GM12864 (cell line): ENCODE results near the gene BCR.

Experiments used
- DNase-seq: peaks from one replicate; pipeline ENCODE4 v3.0.0-alpha.2; 2011; ENCODE audit warnings: low read depth
- H3K4me3 ChIP-seq: 2 replicates; pipeline ENCODE4 v1.5.1; 2011; ENCODE audit warnings: mild to moderate bottlenecking, low read depth, low read length, control low read depth
- TF ChIP-seq, protein P1 (sequence below): IDR thresholded peaks from 2 replicates; pipeline ENCODE4 v1.5.1; 2011; ENCODE audit warnings: low read depth, mild to moderate bottlenecking, moderate library complexity, low read length, control low read depth, inconsistent platforms; ENCODE audit errors: missing control alignments

Gene BCR

DNA sequence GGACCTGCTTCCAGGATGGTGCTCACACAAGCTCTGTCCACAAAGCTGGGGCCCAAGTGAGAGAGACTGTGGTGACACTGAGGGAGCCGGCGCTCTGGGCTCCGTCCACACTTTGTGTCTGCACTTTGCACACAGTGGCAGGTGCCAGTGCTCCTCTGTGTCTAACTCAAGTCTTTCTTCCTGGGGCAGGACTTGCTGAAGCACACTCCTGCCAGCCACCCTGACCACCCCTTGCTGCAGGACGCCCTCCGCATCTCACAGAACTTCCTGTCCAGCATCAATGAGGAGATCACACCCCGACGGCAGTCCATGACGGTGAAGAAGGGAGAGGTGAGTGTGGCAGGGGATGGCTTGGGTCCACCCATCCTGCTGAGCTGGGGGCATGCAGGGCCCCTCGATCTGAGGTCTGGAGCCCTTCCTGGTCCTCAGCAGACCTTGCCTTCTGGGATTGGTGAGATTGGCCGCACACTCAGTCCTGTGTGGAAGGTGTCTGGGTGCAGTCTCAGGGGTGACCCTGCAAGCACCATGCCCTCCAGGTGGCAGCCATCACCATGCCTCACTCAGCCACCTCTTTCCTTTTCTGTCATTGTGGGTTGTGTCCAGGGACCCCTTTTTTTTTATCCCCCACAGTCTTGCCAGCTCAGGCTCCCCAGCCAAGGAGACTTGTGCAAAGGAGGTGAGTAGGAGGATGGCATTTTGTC, 93.3 kb downstream of the BCR start:
- DNase-seq, result no peak
- H3K4me3 ChIP-seq, result no peak overlapping the region
- TF ChIP-seq, protein P1, sequence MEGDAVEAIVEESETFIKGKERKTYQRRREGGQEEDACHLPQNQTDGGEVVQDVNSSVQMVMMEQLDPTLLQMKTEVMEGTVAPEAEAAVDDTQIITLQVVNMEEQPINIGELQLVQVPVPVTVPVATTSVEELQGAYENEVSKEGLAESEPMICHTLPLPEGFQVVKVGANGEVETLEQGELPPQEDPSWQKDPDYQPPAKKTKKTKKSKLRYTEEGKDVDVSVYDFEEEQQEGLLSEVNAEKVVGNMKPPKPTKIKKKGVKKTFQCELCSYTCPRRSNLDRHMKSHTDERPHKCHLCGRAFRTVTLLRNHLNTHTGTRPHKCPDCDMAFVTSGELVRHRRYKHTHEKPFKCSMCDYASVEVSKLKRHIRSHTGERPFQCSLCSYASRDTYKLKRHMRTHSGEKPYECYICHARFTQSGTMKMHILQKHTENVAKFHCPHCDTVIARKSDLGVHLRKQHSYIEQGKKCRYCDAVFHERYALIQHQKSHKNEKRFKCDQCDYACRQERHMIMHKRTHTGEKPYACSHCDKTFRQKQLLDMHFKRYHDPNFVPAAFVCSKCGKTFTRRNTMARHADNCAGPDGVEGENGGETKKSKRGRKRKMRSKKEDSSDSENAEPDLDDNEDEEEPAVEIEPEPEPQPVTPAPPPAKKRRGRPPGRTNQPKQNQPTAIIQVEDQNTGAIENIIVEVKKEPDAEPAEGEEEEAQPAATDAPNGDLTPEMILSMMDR, result no peak

DNA sequence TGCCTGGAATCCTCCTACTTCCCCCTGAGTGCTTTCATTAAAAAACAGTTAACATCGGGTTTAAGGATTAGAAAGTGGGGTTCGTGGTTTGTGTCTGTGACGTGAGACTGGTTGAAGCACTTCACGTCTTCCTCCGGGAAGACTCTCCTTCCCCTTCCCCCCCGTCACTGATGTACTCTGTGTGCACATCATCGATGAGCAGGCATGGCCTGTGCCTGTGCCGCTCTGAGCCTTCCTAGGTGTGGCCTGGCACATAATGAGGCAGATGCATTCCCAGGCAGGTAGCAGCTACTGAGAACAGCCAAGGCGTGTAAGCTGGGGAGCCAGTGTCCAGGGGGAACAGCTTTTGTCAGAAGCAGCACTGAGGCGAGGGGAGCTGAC, 93.8 kb downstream of the BCR start:
- TF ChIP-seq, protein P1, result no peak
- H3K4me3 ChIP-seq, result no peak overlapping the region
- DNase-seq, result no peak

DNA sequence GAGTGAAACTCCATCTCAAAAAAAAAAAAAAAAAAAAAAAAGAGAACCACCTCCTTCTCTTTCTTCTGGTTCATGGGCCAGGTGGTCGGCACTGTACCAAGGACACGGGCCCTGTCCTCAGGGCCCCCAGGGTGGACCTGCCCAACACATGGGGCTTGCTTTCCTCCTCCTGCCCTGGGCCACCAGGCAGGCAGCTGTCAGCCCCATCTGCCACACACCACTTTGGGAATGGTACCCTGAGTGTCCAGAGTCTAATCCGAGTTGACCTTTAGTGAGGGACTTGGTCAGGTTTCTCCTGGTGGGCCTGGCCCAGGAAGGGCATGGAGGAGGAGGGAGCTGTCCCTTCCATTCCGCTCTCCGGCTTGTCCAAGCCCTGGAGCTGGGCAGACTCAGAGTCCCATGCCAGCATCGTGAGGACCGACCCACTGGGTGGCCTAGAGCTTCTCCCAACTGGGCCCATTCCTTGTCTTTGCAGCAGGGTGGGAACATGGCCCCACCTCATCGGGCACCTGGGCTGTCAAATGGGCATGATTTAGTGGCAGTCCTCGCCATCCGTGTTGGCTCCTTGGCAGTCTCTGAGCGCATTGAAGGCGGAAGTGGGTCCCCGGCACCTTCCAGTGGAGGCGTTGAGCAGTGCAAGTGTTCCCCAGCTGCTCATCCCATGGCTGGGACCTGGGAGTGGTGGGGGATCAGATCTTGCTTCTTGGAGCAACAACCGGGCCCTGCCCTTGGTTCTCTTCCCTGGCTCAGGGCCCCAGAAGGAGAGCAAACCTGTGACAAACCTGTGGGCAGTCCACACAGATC, 94.8 kb downstream of the BCR start:
- no peak for DNase-seq
- TF ChIP-seq, protein P1, result no peak
- no peak overlapping the region for H3K4me3 ChIP-seq

DNA sequence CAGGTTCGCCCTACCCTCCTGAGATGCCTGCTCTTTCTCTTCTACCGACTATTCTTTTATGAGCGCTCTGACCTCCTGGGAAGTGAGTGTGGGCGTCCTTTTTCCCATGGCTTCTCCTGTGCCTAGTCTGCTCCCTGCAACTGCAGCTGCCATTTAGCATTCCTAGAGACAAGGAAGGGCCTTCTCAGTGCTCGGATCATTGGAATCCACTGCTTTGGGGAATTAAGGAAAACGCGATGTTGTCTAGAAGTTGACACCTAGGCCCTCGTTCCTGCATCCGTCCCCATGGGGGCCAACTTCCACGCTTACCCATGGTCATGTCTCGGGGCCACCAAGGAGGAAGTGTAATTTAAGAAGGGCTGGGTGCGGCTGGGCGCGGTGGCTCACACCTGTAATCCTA, 95.4 kb downstream of the BCR start:
- DNase-seq, result no peak
- TF ChIP-seq, protein P1, result no peak
- H3K4me3 ChIP-seq, result no peak overlapping the region

DNA sequence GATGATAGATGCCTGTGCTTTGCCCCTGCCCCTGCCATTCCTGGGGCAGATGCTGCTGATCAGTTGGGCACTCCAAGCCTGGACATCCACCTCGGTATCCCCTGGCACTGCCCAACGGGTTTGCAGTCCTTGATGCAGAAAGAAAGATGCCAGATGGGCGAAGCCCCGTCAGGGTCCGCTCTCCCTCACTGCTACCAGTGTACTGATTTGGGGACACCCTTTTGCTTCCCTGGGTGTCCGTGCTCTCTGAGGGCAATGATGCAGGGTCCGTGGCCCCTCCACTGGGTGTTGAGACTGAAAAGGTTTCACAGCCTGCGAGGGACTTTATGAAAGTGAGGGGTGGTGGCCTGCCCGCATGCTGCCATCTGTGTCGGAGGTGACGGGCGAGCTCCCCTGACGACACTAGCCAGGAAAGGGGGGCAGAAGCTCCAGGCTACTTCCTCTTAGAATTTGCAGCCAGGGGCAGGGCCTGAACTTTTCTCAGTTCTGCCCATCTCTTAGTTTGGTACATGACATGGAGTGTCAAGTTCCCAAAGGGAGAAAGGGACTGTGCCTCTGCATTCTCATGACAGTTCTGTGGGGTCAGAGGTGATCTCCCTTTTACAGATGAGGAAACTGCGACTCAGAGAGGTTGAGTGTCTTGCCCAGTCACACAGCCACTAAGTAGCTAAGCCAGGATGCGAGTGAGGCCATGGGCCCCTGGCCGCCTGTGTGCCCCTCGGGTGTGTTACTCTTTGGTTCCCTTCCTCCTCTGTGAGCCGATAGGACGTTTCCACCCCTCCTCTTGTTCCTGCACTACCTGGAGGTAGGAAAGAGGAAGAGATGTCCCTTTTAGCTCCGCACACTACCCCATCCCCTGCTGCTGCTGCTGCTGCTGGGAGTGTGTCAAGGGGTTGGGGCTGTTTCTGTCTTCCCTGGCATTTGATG, 96.6 kb downstream of the BCR start:
- no peak for DNase-seq
- H3K4me3 ChIP-seq, result no peak overlapping the region
- TF ChIP-seq, protein P1, result no peak

DNA sequence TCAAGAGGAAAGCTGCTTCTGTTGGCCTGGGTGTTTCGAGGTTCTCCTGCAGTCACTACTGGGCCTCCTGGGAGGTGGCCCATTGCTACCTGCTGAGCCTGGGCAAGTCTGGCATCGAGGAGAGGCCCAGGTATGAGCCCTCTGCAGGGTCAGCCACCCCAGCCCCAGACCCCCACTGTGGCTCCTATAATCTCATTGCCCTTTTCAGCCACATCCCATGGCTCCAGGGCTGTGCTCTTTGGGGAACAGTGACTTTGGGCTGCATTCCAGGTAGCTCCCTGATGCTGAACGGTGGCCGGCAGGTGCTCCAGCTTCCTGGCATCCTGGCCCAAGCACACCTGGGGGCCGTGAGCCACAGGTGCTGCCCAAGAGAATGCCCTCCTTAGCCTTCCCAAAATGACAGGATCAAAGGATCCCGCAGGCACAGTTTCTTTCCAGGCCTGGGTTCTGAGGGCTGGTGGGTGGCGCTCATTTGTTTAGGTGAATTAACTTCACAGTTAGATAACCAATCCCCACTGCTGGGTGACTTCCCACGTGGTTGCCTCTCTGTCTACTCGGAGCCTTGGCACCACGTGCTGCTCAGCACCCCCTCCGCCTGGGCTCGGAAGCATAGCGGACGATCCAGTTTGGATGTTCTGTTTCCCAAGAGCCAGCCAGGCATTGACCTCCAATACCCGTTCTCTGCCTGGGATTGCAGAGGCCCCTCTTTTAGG, 97.4 kb downstream of the BCR start:
- TF ChIP-seq, protein P1, result no peak
- no peak overlapping the region for H3K4me3 ChIP-seq
- DNase-seq, result no peak
